ENCODE results near the gene KRTAP5-10. TPM values are rescaled to one million over a fixed set of nuclear protein-coding genes. Genes with fewer than 3 reads are reported as not detected.

KRTAP5-10 gene
- total and polyA plus RNA-seq, 2 donors (not counting 3 experiments of a cell fraction or from before 2014, with no cell fraction given), result not detected

DNA sequence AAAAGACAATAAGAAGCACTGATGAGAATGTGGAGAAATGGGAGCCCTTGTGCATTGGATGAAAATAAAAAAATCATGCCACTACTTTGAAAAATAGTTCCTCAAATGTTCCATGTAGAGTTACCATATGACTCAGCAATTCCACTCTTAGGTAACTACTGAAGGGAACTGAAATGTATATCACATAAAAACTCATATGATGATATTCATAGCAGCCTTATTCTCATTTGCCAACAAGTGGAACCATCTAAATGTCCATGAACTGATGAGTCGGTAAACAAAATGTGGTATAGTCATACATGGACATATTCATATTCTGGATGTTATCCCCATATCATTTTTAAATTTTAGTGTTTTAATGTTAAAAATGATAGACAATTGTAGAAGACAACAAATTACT, 13.7 kb upstream of the KRTAP5-10 start:
- Histone ChIP-seq H3K4me2 (ENCODE audit: insufficient read depth, low read length) (no peak overlapping the region), H3K9me3 (replicated peaks; ENCODE audit: control insufficient read depth, insufficient read depth, low read length) (no peaks in the 10 kb centered on the region), H3K9me1 (replicated peaks; ENCODE audit: control insufficient read depth, extremely low read depth, insufficient read depth, low read length) (no peaks in the 10 kb centered on the region), H4K20me1 (replicated peaks; ENCODE audit: control insufficient read depth, extremely low read depth, insufficient read depth, low read length) (no peaks in the 10 kb centered on the region), H3K4me3 (replicated peaks in 1 of 3; ENCODE audit: insufficient read depth in 1 of 3, low read depth in 1 of 3, low read length in 3 of 3) (no peak overlapping the region), H3K27ac (ENCODE audit: insufficient read depth, low read depth, low read length) (no peak overlapping the region), H3K27me3 (ENCODE audit: control insufficient read depth in 2 of 2, insufficient read depth in 2 of 2, low read length in 2 of 2) (no peaks in the 10 kb centered on the region), H3K9ac (replicated peaks; ENCODE audit: extremely low read depth, insufficient read depth, low read length) (no peak overlapping the region), H3K36me3 (ENCODE audit: control insufficient read depth in 2 of 2, extremely low read depth in 1 of 2, insufficient read depth in 2 of 2, low read length in 2 of 2) (no peaks in the 10 kb centered on the region), H3K79me2 (ENCODE audit: control insufficient read depth, insufficient read depth, low read length) (no peaks in the 10 kb centered on the region), H3K4me1 (ENCODE audit: control insufficient read depth, extremely low read depth, insufficient read depth, low read length) (no peaks in the 10 kb centered on the region), H2AFZ (ENCODE audit: low read depth, low read length) (no peak overlapping the region)
- ChIA-PET POLR2A (no interaction called here), CTCF (interaction anchor here (1.6 kb wide), 1 partner anchor 11 kb away, joined by 8 read pairs; no protein-coding TSS in a partner anchor)
- TF ChIP-seq POLR2AphosphoS5 (IDR thresholded peaks at IDR 0.05; ENCODE audit: insufficient read depth, low read depth, low read length) (no peak), FOS (IDR thresholded peaks at IDR 0.05; ENCODE audit: borderline replicate concordance, insufficient read depth, low read length) (no peak), JUN (IDR thresholded peaks at IDR 0.05; ENCODE audit: borderline replicate concordance, insufficient read depth, insufficient read length, low read depth) (no peak), POLR2A (IDR thresholded peaks at IDR 0.05; ENCODE audit: low read depth, low read length) (no peak), MYC (IDR thresholded peaks at IDR 0.05; ENCODE audit: low read depth, low read length) (no peak), EZH2 (IDR thresholded peaks at IDR 0.05; ENCODE audit: borderline replicate concordance, low read depth, low read length, severe bottlenecking) (no peak), GATA2 (IDR thresholded peaks at IDR 0.05; ENCODE audit: insufficient read depth, insufficient read length, low read depth, low read length) (no peak)
- TF ChIP-seq, protein P1, sequence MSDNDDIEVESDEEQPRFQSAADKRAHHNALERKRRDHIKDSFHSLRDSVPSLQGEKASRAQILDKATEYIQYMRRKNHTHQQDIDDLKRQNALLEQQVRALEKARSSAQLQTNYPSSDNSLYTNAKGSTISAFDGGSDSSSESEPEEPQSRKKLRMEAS (IDR thresholded peaks at IDR 0.05; ENCODE audit: insufficient read depth, insufficient read length), result no peak
- TF ChIP-seq, protein P2, sequence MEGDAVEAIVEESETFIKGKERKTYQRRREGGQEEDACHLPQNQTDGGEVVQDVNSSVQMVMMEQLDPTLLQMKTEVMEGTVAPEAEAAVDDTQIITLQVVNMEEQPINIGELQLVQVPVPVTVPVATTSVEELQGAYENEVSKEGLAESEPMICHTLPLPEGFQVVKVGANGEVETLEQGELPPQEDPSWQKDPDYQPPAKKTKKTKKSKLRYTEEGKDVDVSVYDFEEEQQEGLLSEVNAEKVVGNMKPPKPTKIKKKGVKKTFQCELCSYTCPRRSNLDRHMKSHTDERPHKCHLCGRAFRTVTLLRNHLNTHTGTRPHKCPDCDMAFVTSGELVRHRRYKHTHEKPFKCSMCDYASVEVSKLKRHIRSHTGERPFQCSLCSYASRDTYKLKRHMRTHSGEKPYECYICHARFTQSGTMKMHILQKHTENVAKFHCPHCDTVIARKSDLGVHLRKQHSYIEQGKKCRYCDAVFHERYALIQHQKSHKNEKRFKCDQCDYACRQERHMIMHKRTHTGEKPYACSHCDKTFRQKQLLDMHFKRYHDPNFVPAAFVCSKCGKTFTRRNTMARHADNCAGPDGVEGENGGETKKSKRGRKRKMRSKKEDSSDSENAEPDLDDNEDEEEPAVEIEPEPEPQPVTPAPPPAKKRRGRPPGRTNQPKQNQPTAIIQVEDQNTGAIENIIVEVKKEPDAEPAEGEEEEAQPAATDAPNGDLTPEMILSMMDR (IDR thresholded peaks at IDR 0.05; ENCODE audit: extremely low read depth in 1 of 2, insufficient read depth in 1 of 2, low read depth in 1 of 2, low read length in 2 of 2), result no peak
- DNase-seq (ENCODE audit: low read depth, low spot score) (no peak), FAIRE-seq (no peak)
- dilution Hi-C loops (cut with MboI; ENCODE audit: extremely low pct_ligation_motif_present, low sequenced_read_pairs) (no loop called here), intact Hi-C loops (cut with micrococcal nuclease) (no loop called here)
- BruUV-seq (replicated peaks), result no TSS peak
